Smooth muscle cell (in vitro differentiated cells): ENCODE measurements around the gene EFCAB9. TPM values are rescaled to one million over a fixed set of nuclear protein-coding genes. Genes with fewer than 3 reads are reported as not detected.

ENCODE experiments used
- DNase-seq: peaks from one replicate; lab custom pipeline; 2025; ENCODE audit not compliant: unreplicated experiment; lab: John Stamatoyannopoulos, UW
- H2AFZ ChIP-seq: fragments of 200-600 bp; sonication (generic); 2 replicates; pipeline ENCODE4 v1.6.0; 2016; ENCODE audit warnings: antibody characterized with exemption, low read depth, mild to moderate bottlenecking
- H3F3A ChIP-seq: fragments of 200-600 bp; sonication (generic); 2 replicates; pipeline ENCODE4 v1.6.0; 2017; ENCODE audit warnings: antibody characterized with exemption, low read depth
- H3K27ac ChIP-seq: fragments of 200-600 bp; sonication (generic); 2 replicates; pipeline ENCODE4 v1.5.1; 2016; ENCODE audit warnings: low read depth, mild to moderate bottlenecking
- H3K27me3 ChIP-seq: fragments of 200-600 bp; sonication (generic); 2 replicates; pipeline ENCODE4 v1.6.1; 2016; ENCODE audit warnings: low read depth, mild to moderate bottlenecking
- H3K36me3 ChIP-seq: fragments of 200-600 bp; sonication (generic); 2 replicates; pipeline ENCODE4 v1.5.1; 2016; ENCODE audit warnings: low read depth
- H3K4me1 ChIP-seq: fragments of 200-600 bp; sonication (generic); 2 replicates; pipeline ENCODE4 v1.5.1; 2016; ENCODE audit warnings: low read depth
- H3K4me2 ChIP-seq: fragments of 200-600 bp; sonication (generic); 2 replicates; pipeline ENCODE4 v1.6.0; 2016; ENCODE audit warnings: mild to moderate bottlenecking
- H3K4me3 ChIP-seq: fragments of 200-600 bp; sonication (generic); 2 replicates; pipeline ENCODE4 v1.5.1; 2016; ENCODE audit warnings: mild to moderate bottlenecking
- H3K79me2 ChIP-seq: fragments of 200-600 bp; sonication (generic); 2 replicates; pipeline ENCODE4 v1.6.0; 2016; ENCODE audit warnings: low read depth, mild to moderate bottlenecking
- H3K9ac ChIP-seq: fragments of 200-600 bp; sonication (generic); 2 replicates; pipeline ENCODE4 v1.6.0; 2016; ENCODE audit warnings: low read depth
- H3K9me3 ChIP-seq: fragments of 200-600 bp; sonication (generic); replicated peaks from 2 replicates; pipeline ENCODE4 v1.5.1; 2016; ENCODE audit warnings: low read depth
- H4K20me1 ChIP-seq: fragments of 200-600 bp; sonication (generic); 2 replicates; pipeline ENCODE4 v1.6.0; 2016; ENCODE audit warnings: low read depth
- CTCF ChIP-seq: fragments of 200-600 bp; sonication (generic); IDR thresholded peaks from 2 replicates; pipeline ENCODE4 v1.5.1; 2017; ENCODE audit warnings: borderline replicate concordance, mild to moderate bottlenecking, antibody characterized with exemption; ENCODE audit not compliant: insufficient read depth, poor library complexity, severe bottlenecking
- WGBS: methylation state at CpG from one replicate; pipeline ENCODE4 v1.1.7; 2016; ENCODE audit warnings: low lambda C conversion rate; 5-methylcytosine and 5-hydroxymethylcytosine counted together
- polyA plus RNA-seq: library from polyadenylated mRNA; unstranded; fragments of >200 nt; fragmentation: Nextera tagmentation; extraction: Ambion mirVana; gene quantifications from 2 replicates; pipeline ENCODE4 v1.2.1, GENCODE V29; 2016
- total RNA-seq: library from RNA; depleted of rRNA; stranded (reverse); fragments of >200 nt; gene quantifications from 2 replicates; pipeline ENCODE4 v1.2.3, GENCODE V29; 2014

The EFCAB9 gene
- total and polyA plus RNA-seq, 2 experiments from 2014 or later, result not detected

GRCh38 chr5:172178991-172179989 is 14.7 kb upstream of the EFCAB9 start:
- peak overlapping the region; percentile 30 for H2AFZ ChIP-seq
- no peak overlapping the region for H3K4me3 ChIP-seq
- no peak for DNase-seq
- H3K27me3 ChIP-seq, result no peaks in the 10 kb centered on the region
- H3F3A ChIP-seq, result peaks cover 7% of the 10 kb centered on the region
- H3K36me3 ChIP-seq, result no peaks in the 10 kb centered on the region
- H3K4me1 ChIP-seq, result peaks cover 4% of the 10 kb centered on the region
- TF ChIP-seq CTCF, result no peak
- peaks cover 30% of the 10 kb centered on the region for H3K79me2 ChIP-seq
- H3K27ac ChIP-seq, result peak overlapping the region; percentile 34
- H3K9ac ChIP-seq, result no peak overlapping the region
- H3K4me2 ChIP-seq, result peak overlapping the region; percentile 59
- peaks cover 6% of the 10 kb centered on the region for H4K20me1 ChIP-seq
- WGBS, result 35% methylated on average over 18 of the region's 18 CpGs
- no peaks in the 10 kb centered on the region for H3K9me3 ChIP-seq

GRCh38 chr5:172180936-172181335 is 13.0 kb upstream of the EFCAB9 start:
- H3K36me3 ChIP-seq, result no peaks in the 10 kb centered on the region
- H2AFZ ChIP-seq, result no peak overlapping the region
- no peak overlapping the region for H3K4me2 ChIP-seq
- DNase-seq, result no peak
- H3K4me3 ChIP-seq, result no peak overlapping the region
- no peaks in the 10 kb centered on the region for H3K9me3 ChIP-seq
- H3F3A ChIP-seq, result peaks cover 7% of the 10 kb centered on the region
- H3K27ac ChIP-seq, result no peak overlapping the region
- H3K9ac ChIP-seq, result no peak overlapping the region
- peaks cover 7% of the 10 kb centered on the region for H4K20me1 ChIP-seq
- H3K79me2 ChIP-seq, result peaks cover 41% of the 10 kb centered on the region
- peaks cover 4% of the 10 kb centered on the region for H3K4me1 ChIP-seq
- no peak for TF ChIP-seq CTCF
- WGBS, result 97% methylated on average over 9 of the region's 9 CpGs
- H3K27me3 ChIP-seq, result no peaks in the 10 kb centered on the region

GRCh38 chr5:172182291-172182690 is 11.7 kb upstream of the EFCAB9 start:
- peaks cover 8% of the 10 kb centered on the region for H4K20me1 ChIP-seq
- no peak for DNase-seq
- peaks cover 49% of the 10 kb centered on the region for H3K79me2 ChIP-seq
- H2AFZ ChIP-seq, result no peak overlapping the region
- H3K36me3 ChIP-seq, result no peaks in the 10 kb centered on the region
- no peak overlapping the region for H3K4me3 ChIP-seq
- no peaks in the 10 kb centered on the region for H3K9me3 ChIP-seq
- no peak overlapping the region for H3K27ac ChIP-seq
- no peak overlapping the region for H3K4me2 ChIP-seq
- no peak overlapping the region for H3K9ac ChIP-seq
- WGBS, result 96% methylated on average over 6 of the region's 6 CpGs
- no peak for TF ChIP-seq CTCF
- H3F3A ChIP-seq, result peaks cover 12% of the 10 kb centered on the region
- peaks cover 8% of the 10 kb centered on the region for H3K4me1 ChIP-seq
- H3K27me3 ChIP-seq, result no peaks in the 10 kb centered on the region

GRCh38 chr5:172183881-172184280 is 10.1 kb upstream of the EFCAB9 start:
- H3K36me3 ChIP-seq, result no peaks in the 10 kb centered on the region
- peaks cover 9% of the 10 kb centered on the region for H3F3A ChIP-seq
- H3K9me3 ChIP-seq, result no peaks in the 10 kb centered on the region
- WGBS, result 80% methylated on average over 4 of the region's 4 CpGs
- no peak for DNase-seq
- H3K4me2 ChIP-seq, result no peak overlapping the region
- H3K4me1 ChIP-seq, result peaks cover 8% of the 10 kb centered on the region
- H3K27me3 ChIP-seq, result no peaks in the 10 kb centered on the region
- H2AFZ ChIP-seq, result no peak overlapping the region
- no peak for TF ChIP-seq CTCF
- peaks cover 8% of the 10 kb centered on the region for H4K20me1 ChIP-seq
- H3K27ac ChIP-seq, result no peak overlapping the region
- no peak overlapping the region for H3K4me3 ChIP-seq
- peaks cover 49% of the 10 kb centered on the region for H3K79me2 ChIP-seq
- no peak overlapping the region for H3K9ac ChIP-seq
